G401 (cell line): ENCODE results near the gene GBX2. TPM values are rescaled to one million over a fixed set of nuclear protein-coding genes. Genes with fewer than 3 reads are reported as not detected.

ENCODE experiments used
- DNase-seq: peaks from one replicate; pipeline ENCODE4 v3.0.0-alpha.2; 2015; ENCODE audit warnings: low spot score
- in situ Hi-C: cut with HindIII; loops from 2 replicates; pipeline ENCODE4 v1.10.0; 2016; ENCODE audit warnings: low sequenced_read_pairs, mixed read lengths
- total RNA-seq: library from RNA; depleted of rRNA; stranded (reverse); fragments of >200 nt; shearing (Covaris generic); gene quantifications from 2 replicates; pipeline ENCODE4 v1.2.3, GENCODE V29; 2014

Gene GBX2
- total RNA-seq, 1 experiment from 2014 or later: 25.0 TPM

DNA sequence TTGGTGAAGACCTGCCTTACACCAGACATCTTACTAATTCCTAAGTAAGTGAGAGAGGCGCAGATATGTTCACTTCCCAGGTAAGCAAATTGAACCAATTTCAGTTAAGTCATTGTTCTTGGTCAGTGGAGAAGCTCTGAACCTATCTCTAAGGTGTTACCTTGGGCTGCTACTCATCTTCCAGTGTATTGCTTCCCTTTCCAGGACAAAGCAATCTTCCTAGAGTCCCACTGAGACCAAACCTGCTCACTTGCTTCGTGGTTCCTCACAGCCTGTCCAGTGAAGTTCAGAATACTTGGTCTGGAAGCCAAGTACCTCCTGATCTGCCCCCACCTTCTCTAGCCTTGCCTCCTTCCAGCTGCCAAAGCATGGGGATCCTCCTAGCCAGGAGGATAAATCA is 22.5 kb upstream of the GBX2 start:
- in situ Hi-C loops: no loop called here

GRCh38 chr2:236184701-236185100 is 16.5 kb upstream of the GBX2 start:
- no peak for DNase-seq
- in situ Hi-C loops: no loop called here

More for the DNA sequence above, 22.5 kb upstream of the GBX2 start:
- DNase-seq: no peak

- in situ Hi-C loops: no loop called here
- DNase-seq: peak; percentile 81
Observed at GRCh38 chr2:236180831-236181453, 12.8 kb upstream of the GBX2 start.

DNA sequence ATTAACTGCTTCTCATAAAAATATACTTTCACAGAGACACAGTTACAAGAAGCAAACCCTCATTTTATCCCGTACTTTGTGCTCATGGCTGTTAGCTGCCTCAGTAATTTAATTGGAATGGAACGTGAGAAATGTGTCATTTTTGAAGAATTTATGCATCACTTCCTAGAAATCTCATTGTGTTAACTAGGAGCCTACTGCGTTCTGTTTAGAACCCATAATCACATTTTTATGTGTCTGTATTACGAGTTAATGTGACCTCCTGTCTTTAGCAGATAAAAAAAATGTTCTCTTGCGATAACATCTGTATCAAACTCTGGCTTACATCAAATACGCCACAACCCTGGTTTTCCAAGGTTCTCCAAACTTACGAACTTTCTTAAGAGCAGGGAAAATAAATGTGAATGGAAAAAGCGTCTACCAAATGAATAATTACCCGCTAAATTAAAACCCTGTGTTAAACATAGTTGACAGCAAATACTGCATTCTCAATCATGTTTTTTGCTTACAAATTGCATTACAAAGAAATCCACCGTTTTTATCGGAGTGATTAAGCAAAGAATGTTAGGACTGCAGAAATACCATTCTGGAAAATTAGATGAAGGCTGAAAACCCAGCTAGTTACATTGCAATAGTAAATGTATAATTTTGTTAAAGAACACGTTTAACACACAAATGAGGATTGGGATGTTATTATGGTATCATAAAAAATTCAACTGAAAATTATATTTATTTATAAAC is 12.1 kb upstream of the GBX2 start:
- in situ Hi-C loops: no loop called here
- DNase-seq: peak; percentile 22

DNA sequence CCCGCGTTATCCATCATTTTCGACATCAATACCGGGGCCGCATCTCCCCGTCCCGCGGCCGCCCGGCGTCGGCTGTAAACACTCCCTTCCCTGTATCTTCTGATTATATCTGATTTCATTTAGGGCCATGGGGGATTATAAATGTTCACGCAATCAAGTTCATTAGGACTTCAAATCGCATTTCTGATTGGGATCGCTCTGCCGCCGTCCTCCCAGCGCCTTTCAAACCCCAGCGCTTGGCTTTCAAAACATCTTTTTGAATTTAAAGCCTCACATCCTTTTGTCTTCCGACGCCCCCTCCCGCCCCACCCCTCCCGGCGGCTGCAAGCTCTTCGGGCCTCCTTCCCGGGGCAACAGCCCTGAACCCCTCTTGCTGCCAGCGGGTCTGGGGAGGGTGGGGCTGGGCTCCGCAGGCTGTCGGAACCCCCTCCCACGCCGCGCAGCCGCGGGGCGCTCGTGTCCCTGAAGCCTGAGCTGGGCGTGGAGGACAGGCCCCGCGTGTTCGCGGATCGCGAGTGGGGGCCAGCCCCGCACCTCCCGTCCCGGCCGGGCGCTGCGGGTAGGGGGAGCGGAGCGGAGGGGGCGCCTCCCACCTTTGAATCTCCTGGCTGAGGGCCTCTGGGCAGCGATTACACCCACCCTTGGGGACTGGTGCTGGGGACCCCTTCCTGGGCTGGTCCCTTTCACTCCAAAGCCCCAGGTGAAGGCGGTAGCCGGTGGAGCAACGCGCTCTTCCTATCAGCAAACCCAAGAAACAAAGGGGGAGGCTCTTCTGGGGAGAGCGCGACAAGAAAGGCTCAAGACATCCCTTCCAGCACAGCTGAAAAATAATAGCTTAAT is 11.3 kb upstream of the GBX2 start:
- DNase-seq: peak; percentile 47
- in situ Hi-C loops: no loop called here

- DNase-seq: peak; percentile 41
Observed at GRCh38 chr2:236178890-236179235, 10.7 kb upstream of the GBX2 start.

DNA sequence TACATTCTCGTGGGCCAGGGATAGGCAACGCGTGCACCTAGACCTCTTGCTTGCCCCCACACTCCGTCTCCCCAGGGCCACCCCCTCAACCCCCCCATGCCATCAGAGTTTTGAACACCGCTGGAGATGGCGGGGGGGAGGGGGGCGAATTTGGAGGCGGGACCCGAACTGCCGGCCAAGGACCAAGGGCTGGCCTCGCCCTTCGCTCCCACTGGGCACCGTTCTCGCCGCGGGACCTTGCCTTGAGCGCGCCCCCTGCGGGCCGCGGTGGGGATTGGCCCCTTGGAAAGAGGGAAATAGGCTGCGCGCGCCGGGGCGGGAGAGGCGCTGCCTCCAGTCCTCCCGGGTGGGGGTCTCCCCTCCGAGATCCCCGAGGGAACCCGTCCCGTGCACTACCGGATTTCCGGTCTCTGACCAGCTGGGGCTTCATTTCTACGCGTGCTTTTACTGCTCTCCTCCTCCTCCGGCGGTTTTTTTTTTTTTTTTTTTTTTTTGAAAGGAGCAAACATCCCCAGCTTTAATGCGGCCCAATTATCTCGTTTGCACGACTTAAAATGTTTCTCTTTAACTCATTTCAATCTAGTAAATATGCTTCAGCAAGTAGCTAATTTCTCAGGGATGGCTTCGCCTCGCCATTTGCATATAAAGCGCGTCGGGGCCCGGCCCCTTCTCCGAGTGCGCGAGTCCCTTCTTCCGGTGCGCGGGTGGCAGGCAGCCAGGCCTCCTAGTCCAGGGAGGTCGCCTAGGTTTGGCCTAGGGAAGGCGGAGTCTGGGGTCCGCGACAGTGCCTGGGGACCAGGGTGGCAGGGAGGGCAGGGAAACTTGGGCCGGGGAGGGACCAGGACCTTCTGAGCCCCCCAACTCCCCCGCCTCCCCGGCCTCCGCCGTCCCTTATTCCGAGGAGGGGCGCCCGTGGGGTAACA is 10.0 kb upstream of the GBX2 start:
- peak; percentile 59 for DNase-seq
- in situ Hi-C loops: no loop called here

More at GRCh38 chr2:236178890-236179235, 10.7 kb upstream of the GBX2 start:
- in situ Hi-C loops: no loop called here

- in situ Hi-C loops: no loop called here
- DNase-seq: peak; percentile 32
Observed at GRCh38 chr2:236177604-236177966, 9.4 kb upstream of the GBX2 start.

GRCh38 chr2:236176951-236177350 is 8.8 kb upstream of the GBX2 start:
- no peak for DNase-seq
- in situ Hi-C loops: no loop called here

GRCh38 chr2:236176417-236176816 is 8.2 kb upstream of the GBX2 start:
- peak; percentile 32 for DNase-seq
- in situ Hi-C loops: no loop called here

DNA sequence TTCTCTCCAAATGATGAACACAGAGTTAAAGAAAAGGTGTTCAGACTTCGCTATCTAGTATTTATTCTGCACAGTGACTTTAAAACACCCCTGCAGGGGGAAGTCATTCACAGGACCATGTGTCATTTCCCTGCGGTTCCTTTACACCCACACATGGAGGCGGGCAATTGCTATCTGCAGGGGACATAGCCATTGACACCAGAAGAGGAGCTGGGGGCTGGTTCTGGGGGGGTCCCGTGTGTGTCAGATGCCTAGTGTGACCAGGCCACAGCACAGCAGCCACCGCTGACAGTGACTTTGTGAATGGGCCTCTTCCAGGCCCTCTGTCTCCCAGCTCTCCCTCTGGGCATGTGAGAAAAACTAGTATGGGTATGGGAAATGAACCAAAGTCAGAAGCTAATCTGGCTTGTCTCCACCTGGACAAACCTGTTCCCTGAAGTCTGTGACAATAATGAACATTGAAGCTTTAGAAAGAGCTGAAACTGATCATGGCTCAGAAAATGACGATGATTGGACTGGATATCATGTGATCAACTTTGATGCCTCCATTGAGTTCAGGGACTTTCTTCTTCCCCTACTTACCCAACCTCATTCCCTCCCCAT is 7.5 kb upstream of the GBX2 start:
- in situ Hi-C loops: no loop called here
- no peak for DNase-seq

- DNase-seq: no peak
- in situ Hi-C loops: no loop called here
Observed at GRCh38 chr2:236173729-236174607, 5.8 kb upstream of the GBX2 start.

GRCh38 chr2:236173036-236173728 is 5.0 kb upstream of the GBX2 start:
- in situ Hi-C loops: no loop called here
- DNase-seq: no peak

GRCh38 chr2:236172255-236173035 is 4.3 kb upstream of the GBX2 start:
- no peak for DNase-seq
- in situ Hi-C loops: no loop called here

- DNase-seq: peak; percentile 46
Observed at GRCh38 chr2:236171680-236172254, 3.6 kb upstream of the GBX2 start.

DNA sequence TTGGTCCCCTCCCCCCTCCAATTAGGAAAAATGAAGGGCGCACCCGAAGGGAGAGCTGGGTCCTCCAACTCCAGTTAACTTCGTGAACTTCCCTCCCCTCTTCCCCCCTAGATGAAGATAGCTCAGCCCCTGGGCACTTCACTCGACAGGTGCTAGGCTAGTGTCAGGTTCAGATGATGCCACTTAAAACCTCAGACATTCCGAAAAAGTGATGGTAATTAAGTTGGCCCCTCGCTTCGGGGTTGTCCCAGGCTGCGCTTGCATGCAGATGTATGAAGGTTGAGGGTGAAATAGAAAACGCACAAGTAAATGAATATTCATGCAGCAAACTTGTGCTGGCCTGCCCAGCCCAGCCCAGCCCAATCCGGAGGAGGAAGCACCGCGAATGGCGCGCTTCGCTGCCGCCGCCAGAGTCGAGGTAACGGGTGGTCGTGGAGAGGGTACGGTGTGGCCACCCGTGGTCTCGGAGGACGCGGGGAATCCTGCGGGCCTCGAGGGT is 3.0 kb upstream of the GBX2 start:
- no peak for DNase-seq

More at GRCh38 chr2:236171680-236172254, 3.6 kb upstream of the GBX2 start:
- in situ Hi-C loops: no loop called here

More for the DNA sequence above, 3.0 kb upstream of the GBX2 start:
- in situ Hi-C loops: no loop called here
